Mammary epithelial cell (primary cell): ENCODE measurements around the gene FAM219B.

Source experiments
- CTCF ChIP-seq, 2 donors: IDR thresholded peaks in 1 of 2; conservative IDR thresholded peaks in 1 of 2; 2 replicates each; pipeline ENCODE4 v1.5.1; 2011 to 2012; ENCODE audit warnings: inconsistent platforms in 2 of 2, low read length in 2 of 2, mild to moderate bottlenecking in 2 of 2, control low read depth in 1 of 2, low read depth in 1 of 2; ENCODE audit not compliant: insufficient read depth in 1 of 2; ENCODE audit errors: extremely low read depth in 1 of 2
- EZH2 ChIP-seq: IDR thresholded peaks from 2 replicates; pipeline ENCODE4 v1.6.1; 2012; ENCODE audit warnings: low read length, inconsistent platforms, borderline replicate concordance

- no peak for TF ChIP-seq CTCF (conservative IDR thresholded peaks at IDR 0.05 in 1 of 2, IDR thresholded peaks at IDR 0.05 in 1 of 2; ENCODE audit: extremely low read depth in 1 of 2, insufficient read depth in 1 of 2, low read depth in 1 of 2, low read length in 2 of 2)
- TF ChIP-seq EZH2, result no peak
Observed at GRCh38 chr15:74869372-74869725, 37.3 kb downstream of the FAM219B start.
